GM23248 (cell line): ENCODE results near the gene CALN1.

Experiments
- EZH2 ChIP-seq: fragments of 200-600 bp; sonication (generic); IDR thresholded peaks from 2 replicates; pipeline ENCODE4 v1.6.1; 2018; ENCODE audit warnings: antibody characterized with exemption, mild to moderate bottlenecking; ENCODE audit not compliant: insufficient read depth, poor library complexity, severe bottlenecking
- EZH2phosphoT487 ChIP-seq: fragments of 200-600 bp; sonication (generic); IDR thresholded peaks from 2 replicates; pipeline ENCODE4 v1.6.1; 2018; ENCODE audit warnings: antibody characterized with exemption, moderate library complexity, mild to moderate bottlenecking, low read depth; ENCODE audit not compliant: insufficient read depth

GRCh38 chr7:71912476-71912875, 499.7 kb downstream of the CALN1 start:
- TF ChIP-seq EZH2phosphoT487 (no peak), EZH2 (no peak)
